Stomach (tissue), 9 donors: ENCODE measurements around the gene NEMP1. TPM values are rescaled to one million over a fixed set of nuclear protein-coding genes. Genes with fewer than 3 reads are reported as not detected.
"Not testable (repeated sequence)": the region's sequence is repeated elsewhere in the genome, so short reads cannot be mapped to it uniquely, and the experiment has no call there.

Source experiments
- DNase-seq, 2 donors: peaks; one replicate each; pipeline versions ENCODE4 v3.0.0 to v3.0.0-alpha.2; 2013 to 2019
- H3K27ac ChIP-seq, 5 donors: fragments of 200-600 bp in 4 of 5; sonication (generic) in 4 of 5; one replicate each; pipeline ENCODE4 v1.5.1; 2013 to 2019; ENCODE audit warnings: mild to moderate bottlenecking in 1 of 5, moderate library complexity in 1 of 5
- H3K27me3 ChIP-seq, 3 donors: fragments of 200-600 bp; sonication (generic); one replicate each; pipeline ENCODE4 v1.5.1; 2017 to 2019; ENCODE audit warnings: mixed run types in 1 of 3
- H3K36me3 ChIP-seq, 4 donors: fragments of 200-600 bp; sonication (generic); 1 replicate in 3 of 4; 2 replicates in 1 of 4; pipeline ENCODE4 v1.5.1; 2016 to 2019
- H3K4me1 ChIP-seq, 4 donors: fragments of 200-600 bp; sonication (generic); one replicate each; pipeline ENCODE4 v1.5.1; 2016 to 2019
- H3K4me3 ChIP-seq, 4 donors: fragments of 200-600 bp; sonication (generic) in 3 of 4; one replicate each; pipeline ENCODE4 v1.5.1; 2016 to 2019; ENCODE audit warnings: mild to moderate bottlenecking in 1 of 4
- H3K9me3 ChIP-seq, 4 donors: fragments of 200-600 bp; sonication (generic); one replicate each; pipeline ENCODE4 v1.5.1; 2016 to 2019
- EP300 ChIP-seq: sonication (generic); formaldehyde crosslinking; IDR thresholded peaks from one replicate; pipeline ENCODE4 v1.6.1; 2017; ENCODE audit warnings: antibody characterized with exemption
- POLR2A ChIP-seq, 4 donors: fragments of 450-650 bp; IDR thresholded peaks; one replicate each; pipeline ENCODE4 v1.6.1; 2016; ENCODE audit warnings: antibody characterized with exemption in 4 of 4, control low read depth in 2 of 4, mild to moderate bottlenecking in 1 of 4, moderate library complexity in 1 of 4
- POLR2AphosphoS5 ChIP-seq, 3 donors: sonication (generic); formaldehyde crosslinking; IDR thresholded peaks; one replicate each; pipeline ENCODE4 v1.6.1; 2016; ENCODE audit warnings: antibody characterized with exemption in 3 of 3
- WGBS, 5 donors: extraction: QIAGEN DNeasy Blood & Tissue Kit in 3 of 5; methylation state at CpG; one replicate each; pipeline versions ENCODE4 v1.1.5 to v1.1.7; 2013 to 2018; 5-methylcytosine and 5-hydroxymethylcytosine counted together
- intact Hi-C: fragments of 100-400 bp; cut with DNase I; formaldehyde crosslinking; loops from one replicate; pipeline ENCODE4 v1.15.1; 2023; ENCODE audit warnings: low total_unique reads
- polyA plus RNA-seq, 3 donors: library from polyadenylated mRNA; stranded (reverse); fragments of 200-250 nt; gene quantifications; one replicate each; pipeline ENCODE4 v1.2.3, GENCODE V29; 2013
- total RNA-seq, 5 donors: library from RNA; depleted of rRNA; stranded (reverse); fragments of >200 nt; gene quantifications; one replicate each; pipeline versions ENCODE4 v1.1.0 to v1.2.3, GENCODE V29; 2014 to 2016
- TF ChIP-seq, protein P1 (sequence below), 7 experiments: fragments of 450-650 bp in 4 of 7; fragments of 200-600 bp in 3 of 7; sonication (generic) in 3 of 7; IDR thresholded peaks; one replicate each; pipeline ENCODE4 v1.5.1; 2016 to 2019; ENCODE audit warnings: antibody characterized with exemption in 7 of 7, control low read depth in 2 of 7, mild to moderate bottlenecking in 1 of 7
- donor health status: healthy with polysubstance abuse.
- donor health status: Bipolar disorder and iron deficiency.
- donor health status: healthy.

Gene NEMP1
- total and polyA plus RNA-seq, 8 donors: 1.1 to 16.7 (median 2.5) TPM

- TF ChIP-seq POLR2AphosphoS5 (IDR thresholded peaks at IDR 0.05) (no peak), POLR2A (IDR thresholded peaks at IDR 0.05) (no peak), EP300 (no peak)
- TF ChIP-seq, protein P1, sequence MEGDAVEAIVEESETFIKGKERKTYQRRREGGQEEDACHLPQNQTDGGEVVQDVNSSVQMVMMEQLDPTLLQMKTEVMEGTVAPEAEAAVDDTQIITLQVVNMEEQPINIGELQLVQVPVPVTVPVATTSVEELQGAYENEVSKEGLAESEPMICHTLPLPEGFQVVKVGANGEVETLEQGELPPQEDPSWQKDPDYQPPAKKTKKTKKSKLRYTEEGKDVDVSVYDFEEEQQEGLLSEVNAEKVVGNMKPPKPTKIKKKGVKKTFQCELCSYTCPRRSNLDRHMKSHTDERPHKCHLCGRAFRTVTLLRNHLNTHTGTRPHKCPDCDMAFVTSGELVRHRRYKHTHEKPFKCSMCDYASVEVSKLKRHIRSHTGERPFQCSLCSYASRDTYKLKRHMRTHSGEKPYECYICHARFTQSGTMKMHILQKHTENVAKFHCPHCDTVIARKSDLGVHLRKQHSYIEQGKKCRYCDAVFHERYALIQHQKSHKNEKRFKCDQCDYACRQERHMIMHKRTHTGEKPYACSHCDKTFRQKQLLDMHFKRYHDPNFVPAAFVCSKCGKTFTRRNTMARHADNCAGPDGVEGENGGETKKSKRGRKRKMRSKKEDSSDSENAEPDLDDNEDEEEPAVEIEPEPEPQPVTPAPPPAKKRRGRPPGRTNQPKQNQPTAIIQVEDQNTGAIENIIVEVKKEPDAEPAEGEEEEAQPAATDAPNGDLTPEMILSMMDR (IDR thresholded peaks at IDR 0.05): no peak
- DNase-seq: no peak
- H3K4me1 ChIP-seq: peaks cover 12 to 39% (median 25%) of the 10 kb centered on the region in 4 donors
- peak overlapping the region in 1 of 5 donors; percentile 4 for H3K27ac ChIP-seq
- no peaks in the 10 kb centered on the region for H3K36me3 ChIP-seq
- 83 to 100% (median 94%) methylated on average over 1 of the region's 1 CpG for WGBS, 5 donors
- no peak overlapping the region for H3K4me3 ChIP-seq
- intact Hi-C loops: no loop called here
- H3K9me3 ChIP-seq: no peaks in the 10 kb centered on the region
- H3K27me3 ChIP-seq: no peaks in the 10 kb centered on the region
Measured at GRCh38 chr12:57080855-57081254, 2.3 kb upstream of the NEMP1 start.

- TF ChIP-seq POLR2AphosphoS5 (IDR thresholded peaks at IDR 0.05): no peak
- no peak for TF ChIP-seq EP300
- no peak for TF ChIP-seq POLR2A (IDR thresholded peaks at IDR 0.05)
- TF ChIP-seq, protein P1 (IDR thresholded peaks at IDR 0.05): no peak
Measured at GRCh38 chr12:57079821-57080220, 1.2 kb upstream of the NEMP1 start.

GRCh38 chr12:57073566-57074450 is 4.8 kb downstream of the NEMP1 start:
- Histone ChIP-seq H3K4me1 (peaks cover 11 to 41% (median 24%) of the 10 kb centered on the region in 4 donors), H3K36me3 (peaks cover 0 to 26% (median 21%) of the 10 kb centered on the region in 4 donors), H3K27ac (peak overlapping the region in 2 of 5 donors; percentile 55 to 68)
- H3K9me3 ChIP-seq, DNase-seq, H3K27me3 ChIP-seq, intact Hi-C loops, H3K4me3 ChIP-seq: not testable (repeated sequence)
- 89 to 100% (median 96%) methylated on average over 6 of the region's 6 CpGs for WGBS, 5 donors

More at GRCh38 chr12:57079821-57080220, 1.2 kb upstream of the NEMP1 start:
- 75 to 100% (median 80%) methylated on average over 1 of the region's 1 CpG for WGBS, 5 donors
- no peaks in the 10 kb centered on the region for H3K36me3 ChIP-seq
- H3K9me3 ChIP-seq: no peaks in the 10 kb centered on the region
- intact Hi-C loops: no loop called here
- H3K4me1 ChIP-seq: peaks cover 12 to 30% (median 19%) of the 10 kb centered on the region in 4 donors
- no peak overlapping the region for H3K4me3 ChIP-seq
- no peaks in the 10 kb centered on the region for H3K27me3 ChIP-seq
- DNase-seq: no peak
- peak overlapping the region; percentile 42 to 87 (median 84) for H3K27ac ChIP-seq

GRCh38 chr12:57072661-57073060 is 5.9 kb downstream of the NEMP1 start:
- TF ChIP-seq, protein P1 (IDR thresholded peaks at IDR 0.05): no peak
- no peak for TF ChIP-seq POLR2A (IDR thresholded peaks at IDR 0.05)
- no peak for TF ChIP-seq EP300
- no peak for TF ChIP-seq POLR2AphosphoS5 (IDR thresholded peaks at IDR 0.05)

More at GRCh38 chr12:57072661-57073060, 5.9 kb downstream of the NEMP1 start:
- peak overlapping the region in 2 of 5 donors; percentile 17 to 68 for H3K27ac ChIP-seq
- no peaks in the 10 kb centered on the region for H3K27me3 ChIP-seq
- DNase-seq: no peak
- H3K36me3 ChIP-seq: peaks cover 0 to 35% (median 28%) of the 10 kb centered on the region in 4 donors
- 63 to 89% (median 80%) methylated on average over 2 of the region's 2 CpGs for WGBS, 5 donors
- peaks cover 3 to 35% (median 18%) of the 10 kb centered on the region in 4 donors for H3K4me1 ChIP-seq
- H3K9me3 ChIP-seq: no peaks in the 10 kb centered on the region
- intact Hi-C loops: no loop called here
- H3K4me3 ChIP-seq: no peak overlapping the region
